Smooth muscle cell of bladder (primary cell): ENCODE data around the gene TMEM220. TPM values are rescaled to one million over a fixed set of nuclear protein-coding genes. Genes with fewer than 3 reads are reported as not detected.

Source experiments
- total RNA-seq: library from RNA; depleted of rRNA; stranded (reverse); fragments of >200 nt; gene quantifications from 2 replicates; pipeline ENCODE4 v1.2.3, GENCODE V29; 2014

The TMEM220 gene
- total RNA-seq, result 2.4 and 3.8 TPM in 2 replicates

GRCh38 chr17:10729334-10730193 lies at the start of gene TMEM220:
Gene TMEM220, minus strand, starts transcription at chr17:10730023. Its CDS starts 172 bp downstream, at chr17:10729851.

GRCh38 chr17:10697092-10698081 lies 32.4 kb downstream of the TMEM220 start, which contains the start of the genes ADPRM and SCO1:
Gene ADPRM, plus strand, starts transcription at chr17:10697594. Its CDS starts 7,333 bp downstream, at chr17:10704927.
Gene SCO1, minus strand, starts transcription at chr17:10697533. Its CDS starts 26 bp downstream, at chr17:10697507.

Other genes with a start within 250 kb of the TMEM220 start
- 0.09 TPM in 1 of 2 replicates, not detected in the other for gene MYH1, start 211.5 kb downstream of the TMEM220 start, total RNA-seq
- under 0.01 and 0.46 TPM in 2 replicates for gene MYH2, start 180.4 kb downstream of the TMEM220 start, total RNA-seq
- 0.43 and 1.1 TPM in 2 replicates for gene MYH3, start 72.7 kb downstream of the TMEM220 start, total RNA-seq
- gene SCO1, start 32.5 kb downstream of the TMEM220 start, total RNA-seq, result 20.8 and 27.8 TPM in 2 replicates
- gene ADPRM, start 32.4 kb downstream of the TMEM220 start, total RNA-seq, result 14.6 and 19.5 TPM in 2 replicates
- gene TMEM238L, start 74.1 kb upstream of the TMEM220 start, total RNA-seq, result not detected in 2 replicates
- not detected in 2 replicates for gene PIRT, start 108.1 kb upstream of the TMEM220 start, total RNA-seq